CD4-positive, alpha-beta T cell (primary cell): ENCODE results near the gene AHNAK. TPM values are rescaled to one million over a fixed set of nuclear protein-coding genes. Genes with fewer than 3 reads are reported as not detected.

ENCODE experiments used
- ATAC-seq: fragments of 200-7000 bp; cut with Tn5 transposase; one replicate; pipeline ENCODE4 v1.10.0; 2022; ENCODE audit warnings: mild to moderate bottlenecking; ENCODE audit not compliant: poor library complexity
- CTCF ChIA-PET: fragments of 350-600 bp; sonication (Branson Sonifier 250); formaldehyde crosslinking; loops from one replicate; lab custom pipeline; 2021; ENCODE audit warnings: antibody characterized with exemption, inconsistent platforms; lab: Charles Lee
- POLR2A ChIA-PET: fragments of 350-600 bp; sonication (Branson Sonifier 250); formaldehyde crosslinking; loops from one replicate; lab custom pipeline; 2021; ENCODE audit warnings: antibody characterized with exemption, inconsistent platforms; lab: Charles Lee
- DNase-seq, 14 experiments: peaks; one replicate each; pipeline ENCODE4 v3.0.0-alpha.2; 2013 to 2020; ENCODE audit warnings: mixed read lengths in 2 of 14
- H3K27ac ChIP-seq, 2 donors: one replicate each; pipeline versions ENCODE4 v1.5.1 to v1.7.0; 2013; ENCODE audit warnings: low read length in 2 of 2, low read depth in 1 of 2, mild to moderate bottlenecking in 1 of 2
- H3K27me3 ChIP-seq, 2 experiments: 1 replicate in 1 of 2; 2 replicates in 1 of 2; pipeline versions ENCODE4 v1.6.1 to v1.7.0; 2013; ENCODE audit warnings: low read length in 2 of 2, control low read depth in 1 of 2, mild to moderate bottlenecking in 1 of 2, moderate library complexity in 1 of 2; ENCODE audit not compliant: insufficient read depth in 2 of 2, control insufficient read depth in 1 of 2
- H3K36me3 ChIP-seq: one replicate; pipeline ENCODE4 v1.6.1; 2013; ENCODE audit warnings: low read length, control low read depth; ENCODE audit not compliant: insufficient read depth
- H3K4me1 ChIP-seq: one replicate; pipeline ENCODE4 v1.6.1; 2013; ENCODE audit warnings: low read length, control low read depth; ENCODE audit not compliant: insufficient read depth
- H3K4me3 ChIP-seq: one replicate; pipeline ENCODE4 v1.5.1; 2013; ENCODE audit warnings: mild to moderate bottlenecking, low read length, moderate library complexity
- H3K9me3 ChIP-seq, 2 experiments: 1 replicate in 1 of 2; 2 replicates in 1 of 2; pipeline versions ENCODE4 v1.6.1 to v1.7.0; 2013; ENCODE audit warnings: low read length in 2 of 2, mild to moderate bottlenecking in 2 of 2, control low read depth in 1 of 2, moderate library complexity in 1 of 2; ENCODE audit not compliant: control insufficient read depth in 1 of 2, insufficient read depth in 1 of 2
- H3K27ac Mint-ChIP-seq: one replicate; pipeline ENCODE4 v1.8.0; 2020; ENCODE audit warnings: mixed read lengths
- H3K27me3 Mint-ChIP-seq: one replicate; pipeline ENCODE4 v1.8.0; 2021; ENCODE audit warnings: mixed read lengths
- H3K36me3 Mint-ChIP-seq: one replicate; pipeline ENCODE4 v1.8.0; 2021; ENCODE audit warnings: low read depth, mixed read lengths
- H3K4me1 Mint-ChIP-seq: one replicate; pipeline ENCODE4 v1.8.0; 2021; ENCODE audit warnings: low read depth, mixed read lengths
- H3K4me3 Mint-ChIP-seq: one replicate; pipeline ENCODE4 v1.8.0; 2020; ENCODE audit warnings: mild to moderate bottlenecking, mixed read lengths
- H3K9me3 Mint-ChIP-seq: one replicate; pipeline ENCODE4 v1.8.0; 2020; ENCODE audit warnings: mixed read lengths
- CTCF ChIP-seq: fragments of 200-600 bp; IDR thresholded peaks from one replicate; pipeline ENCODE4 v1.8.0; 2022; ENCODE audit warnings: antibody characterized with exemption, mild to moderate bottlenecking
- intact Hi-C, 2 experiments: fragments of 100-400 bp; cut with DNase I in 1 of 2; cut with micrococcal nuclease in 1 of 2; formaldehyde crosslinking; loops; one replicate each; pipeline versions ENCODE4 v1.15.1 to v1.9.0; 2023 to 2025; cut with DNase I, micrococcal nuclease
- total RNA-seq, 174 experiments: library from RNA in 2 of 174; stranded (reverse) in 2 of 174; gene quantifications; one replicate each; pipeline ENCODE4 v1.2.3 and lab custom pipeline; 2021 to 2026

Gene AHNAK
- total RNA-seq, 2 experiments from 2014 or later: 320 to 332 TPM

GRCh38 chr11:62433141-62433903 is 113.3 kb downstream of the AHNAK start:
- no peak for TF ChIP-seq CTCF
- peaks cover 39% of the 10 kb centered on the region for H3K4me1 Mint-ChIP-seq
- DNase-seq (no peak), ATAC-seq (no peak)
- H3K27me3 ChIP-seq: no peaks in the 10 kb centered on the region
- no peak overlapping the region for H3K27ac Mint-ChIP-seq
- peaks cover 19% of the 10 kb centered on the region for H3K4me1 ChIP-seq
- ChIA-PET CTCF (no interaction called here), POLR2A (no interaction called here)
- no peak overlapping the region for H3K27ac ChIP-seq
- no peaks in the 10 kb centered on the region for H3K36me3 Mint-ChIP-seq
- H3K4me3 Mint-ChIP-seq: peak overlapping the region; percentile 5
- H3K27me3 Mint-ChIP-seq: no peaks in the 10 kb centered on the region
- H3K9me3 ChIP-seq: no peaks in the 10 kb centered on the region
- no peaks in the 10 kb centered on the region for H3K36me3 ChIP-seq
- H3K9me3 Mint-ChIP-seq: no peaks in the 10 kb centered on the region
- no peak overlapping the region for H3K4me3 ChIP-seq
- intact Hi-C loops: no loop called here

GRCh38 chr11:62432695-62433094 is 113.9 kb downstream of the AHNAK start:
- Mint-ChIP-seq H3K4me3 (no peak overlapping the region), H3K9me3 (no peaks in the 10 kb centered on the region), H3K27me3 (no peaks in the 10 kb centered on the region), H3K27ac (no peak overlapping the region), H3K36me3 (no peaks in the 10 kb centered on the region), H3K4me1 (peaks cover 41% of the 10 kb centered on the region)
- Histone ChIP-seq H3K27me3 (no peaks in the 10 kb centered on the region), H3K36me3 (no peaks in the 10 kb centered on the region), H3K4me1 (peaks cover 22% of the 10 kb centered on the region), H3K9me3 (no peaks in the 10 kb centered on the region), H3K27ac (no peak overlapping the region), H3K4me3 (no peak overlapping the region)
- ChIA-PET CTCF (no interaction called here), POLR2A (no interaction called here)
- DNase-seq (no peak), ATAC-seq (no peak)
- intact Hi-C loops: no loop called here
- no peak for TF ChIP-seq CTCF

- intact Hi-C loops: no loop called here
- Mint-ChIP-seq H3K4me1 (peaks cover 51% of the 10 kb centered on the region), H3K9me3 (no peaks in the 10 kb centered on the region), H3K36me3 (no peaks in the 10 kb centered on the region), H3K27ac (no peak overlapping the region), H3K27me3 (no peaks in the 10 kb centered on the region), H3K4me3 (no peak overlapping the region)
- H3K9me3 ChIP-seq: no peaks in the 10 kb centered on the region
- H3K4me3 ChIP-seq: no peak overlapping the region
- ChIA-PET POLR2A (no interaction called here), CTCF (no interaction called here)
- no peak overlapping the region for H3K27ac ChIP-seq
- DNase-seq (no peak), ATAC-seq (no peak)
- peaks cover 35% of the 10 kb centered on the region for H3K4me1 ChIP-seq
- H3K27me3 ChIP-seq: no peaks in the 10 kb centered on the region
- TF ChIP-seq CTCF: no peak
- H3K36me3 ChIP-seq: no peaks in the 10 kb centered on the region
Observed at GRCh38 chr11:62431171-62431901, 115.3 kb downstream of the AHNAK start.
